Astrocyte (in vitro differentiated cells and primary cell): ENCODE data around the gene PLAAT2. TPM values are rescaled to one million over a fixed set of nuclear protein-coding genes. Genes with fewer than 3 reads are reported as not detected.
"Not testable (repeated sequence)": the region's sequence is repeated elsewhere in the genome, so short reads cannot be mapped to it uniquely, and the experiment has no call there.

Experiments used
- DNase-seq: peaks from one replicate; pipeline ENCODE4 v3.0.0-alpha.2; 2010; ENCODE audit warnings: low read depth
- FAIRE-seq: peaks from 2 replicates; lab custom pipeline; 2011; peaks lifted over from hg19 to GRCh38; lab: Jason Lieb, UNC
- H2AFZ ChIP-seq: 2 replicates; pipeline ENCODE4 v1.6.0; 2012; ENCODE audit warnings: low read depth, low read length, inconsistent platforms
- H3K27ac ChIP-seq: 2 replicates; pipeline ENCODE4 v1.5.1; 2011; ENCODE audit warnings: low read depth, low read length, inconsistent platforms
- H3K27me3 ChIP-seq: 2 replicates; pipeline ENCODE4 v1.6.0; 2011; ENCODE audit warnings: low read length, inconsistent platforms; ENCODE audit not compliant: insufficient read depth
- H3K36me3 ChIP-seq: 2 replicates; pipeline ENCODE4 v1.5.1; 2011; ENCODE audit warnings: low read length, inconsistent platforms; ENCODE audit not compliant: insufficient read depth
- H3K4me1 ChIP-seq: 2 replicates; pipeline ENCODE4 v1.5.1; 2011; ENCODE audit warnings: low read length, inconsistent platforms; ENCODE audit not compliant: insufficient read depth
- H3K4me2 ChIP-seq: 2 replicates; pipeline ENCODE4 v1.6.0; 2012; ENCODE audit warnings: low read length, inconsistent platforms
- H3K4me3 ChIP-seq: 2 replicates; pipeline ENCODE4 v1.5.1; 2011; ENCODE audit warnings: low read depth, mild to moderate bottlenecking, low read length, inconsistent platforms; ENCODE audit not compliant: insufficient read depth
- H3K79me2 ChIP-seq: 2 replicates; pipeline ENCODE4 v1.6.0; 2012; ENCODE audit warnings: mild to moderate bottlenecking, low read length, inconsistent platforms; ENCODE audit not compliant: insufficient read depth
- H3K9ac ChIP-seq: 2 replicates; pipeline ENCODE4 v1.6.0; 2012; ENCODE audit warnings: mild to moderate bottlenecking, low read length, inconsistent platforms
- H3K9me3 ChIP-seq: 2 replicates; pipeline ENCODE4 v1.5.1; 2012; ENCODE audit warnings: low read depth, mild to moderate bottlenecking, low read length, inconsistent platforms; ENCODE audit not compliant: insufficient read depth
- H4K20me1 ChIP-seq: 2 replicates; pipeline ENCODE4 v1.6.0; 2012; ENCODE audit warnings: low read length, inconsistent platforms; ENCODE audit not compliant: insufficient read depth
- H3K27ac Mint-ChIP-seq: one replicate; pipeline ENCODE4 v1.8.0; 2021; ENCODE audit warnings: mild to moderate bottlenecking, mixed read lengths; ENCODE audit not compliant: unreplicated experiment
- H3K27me3 Mint-ChIP-seq: one replicate; pipeline ENCODE4 v1.8.0; 2021; ENCODE audit warnings: low read depth, mixed read lengths; ENCODE audit not compliant: unreplicated experiment
- H3K36me3 Mint-ChIP-seq: one replicate; pipeline ENCODE4 v1.8.0; 2021; ENCODE audit warnings: low read depth, mixed read lengths; ENCODE audit not compliant: unreplicated experiment
- H3K4me1 Mint-ChIP-seq: one replicate; pipeline ENCODE4 v1.8.0; 2021; ENCODE audit warnings: low read depth, mixed read lengths; ENCODE audit not compliant: unreplicated experiment
- H3K4me3 Mint-ChIP-seq: one replicate; pipeline ENCODE4 v1.8.0; 2021; ENCODE audit warnings: mild to moderate bottlenecking, moderate library complexity, mixed read lengths; ENCODE audit not compliant: unreplicated experiment
- H3K9me3 Mint-ChIP-seq: one replicate; pipeline ENCODE4 v1.8.0; 2021; ENCODE audit warnings: mild to moderate bottlenecking, mixed read lengths; ENCODE audit not compliant: unreplicated experiment
- EZH2 ChIP-seq: IDR thresholded peaks from 2 replicates; pipeline ENCODE4 v1.6.1; 2012; ENCODE audit warnings: mild to moderate bottlenecking, low read length, inconsistent platforms; ENCODE audit not compliant: insufficient read depth
- total RNA-seq: library from RNA; stranded (reverse); gene quantifications from 2 replicates; pipeline ENCODE4 v1.2.1, GENCODE V29; 2021
- TF ChIP-seq, protein P1 (sequence below): IDR thresholded peaks from 2 replicates; pipeline ENCODE4 v1.5.1; 2011; ENCODE audit warnings: low read depth, mild to moderate bottlenecking, inconsistent platforms, low read length, moderate library complexity; ENCODE audit not compliant: insufficient read depth

Gene PLAAT2
- total RNA-seq, 1 donor from 2014 or later, result 0.52 TPM

- TF ChIP-seq, protein P1, sequence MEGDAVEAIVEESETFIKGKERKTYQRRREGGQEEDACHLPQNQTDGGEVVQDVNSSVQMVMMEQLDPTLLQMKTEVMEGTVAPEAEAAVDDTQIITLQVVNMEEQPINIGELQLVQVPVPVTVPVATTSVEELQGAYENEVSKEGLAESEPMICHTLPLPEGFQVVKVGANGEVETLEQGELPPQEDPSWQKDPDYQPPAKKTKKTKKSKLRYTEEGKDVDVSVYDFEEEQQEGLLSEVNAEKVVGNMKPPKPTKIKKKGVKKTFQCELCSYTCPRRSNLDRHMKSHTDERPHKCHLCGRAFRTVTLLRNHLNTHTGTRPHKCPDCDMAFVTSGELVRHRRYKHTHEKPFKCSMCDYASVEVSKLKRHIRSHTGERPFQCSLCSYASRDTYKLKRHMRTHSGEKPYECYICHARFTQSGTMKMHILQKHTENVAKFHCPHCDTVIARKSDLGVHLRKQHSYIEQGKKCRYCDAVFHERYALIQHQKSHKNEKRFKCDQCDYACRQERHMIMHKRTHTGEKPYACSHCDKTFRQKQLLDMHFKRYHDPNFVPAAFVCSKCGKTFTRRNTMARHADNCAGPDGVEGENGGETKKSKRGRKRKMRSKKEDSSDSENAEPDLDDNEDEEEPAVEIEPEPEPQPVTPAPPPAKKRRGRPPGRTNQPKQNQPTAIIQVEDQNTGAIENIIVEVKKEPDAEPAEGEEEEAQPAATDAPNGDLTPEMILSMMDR, result no peak
- no peak for TF ChIP-seq EZH2
- Mint-ChIP-seq H3K27ac (no peak overlapping the region), H3K4me1 (no peaks in the 10 kb centered on the region), H3K9me3 (peaks cover 2% of the 10 kb centered on the region), H3K27me3 (peaks cover 2% of the 10 kb centered on the region), H3K4me3 (no peak overlapping the region), H3K36me3 (no peaks in the 10 kb centered on the region)
- no peak overlapping the region for H2AFZ ChIP-seq
- H3K36me3 ChIP-seq, result no peaks in the 10 kb centered on the region
- H3K4me1 ChIP-seq, result no peaks in the 10 kb centered on the region
- no peak overlapping the region for H3K9ac ChIP-seq
- DNase-seq (no peak), FAIRE-seq (no peak)
- H3K9me3 ChIP-seq, result no peaks in the 10 kb centered on the region
- no peaks in the 10 kb centered on the region for H3K79me2 ChIP-seq
- no peak overlapping the region for H3K4me3 ChIP-seq
- no peak overlapping the region for H3K4me2 ChIP-seq
- H3K27ac ChIP-seq, result no peak overlapping the region
- H3K27me3 ChIP-seq, result no peaks in the 10 kb centered on the region
- H4K20me1 ChIP-seq, result no peaks in the 10 kb centered on the region
These were observed 19.5 kb downstream of the PLAAT2 start for GRCh38 chr11:63543711-63544110.

- not testable (repeated sequence) for H3K79me2 ChIP-seq, H3K4me3 ChIP-seq, H3K4me1 Mint-ChIP-seq, H3K4me2 ChIP-seq, H3K4me1 ChIP-seq, H3K9ac ChIP-seq, H4K20me1 ChIP-seq, H3K27ac ChIP-seq, H3K4me3 Mint-ChIP-seq, FAIRE-seq, H3K9me3 ChIP-seq, H2AFZ ChIP-seq, H3K27me3 ChIP-seq, H3K36me3 ChIP-seq, H3K9me3 Mint-ChIP-seq, H3K36me3 Mint-ChIP-seq, H3K27ac Mint-ChIP-seq, H3K27me3 Mint-ChIP-seq
- DNase-seq, result peak; percentile 37
These were observed 20.7 kb downstream of the PLAAT2 start for GRCh38 chr11:63542506-63542905.

- DNase-seq (peak; percentile 96), FAIRE-seq (no peak)
- Mint-ChIP-seq H3K27me3 (peaks cover 4% of the 10 kb centered on the region), H3K36me3 (no peaks in the 10 kb centered on the region), H3K4me3 (no peak overlapping the region), H3K27ac (no peak overlapping the region), H3K4me1 (peaks cover 11% of the 10 kb centered on the region), H3K9me3 (no peaks in the 10 kb centered on the region)
- H3K9ac ChIP-seq, result peak overlapping the region; percentile 32
- no peaks in the 10 kb centered on the region for H3K9me3 ChIP-seq
- H3K36me3 ChIP-seq, result no peaks in the 10 kb centered on the region
- H3K4me2 ChIP-seq, result peak overlapping the region; percentile 80
- no peaks in the 10 kb centered on the region for H3K79me2 ChIP-seq
- TF ChIP-seq, protein P1, result no peak
- TF ChIP-seq EZH2, result no peak
- H3K4me3 ChIP-seq, result peak overlapping the region; percentile 38
- H3K27me3 ChIP-seq, result no peaks in the 10 kb centered on the region
- peak overlapping the region; percentile 67 for H2AFZ ChIP-seq
- no peaks in the 10 kb centered on the region for H4K20me1 ChIP-seq
- peaks cover 19% of the 10 kb centered on the region for H3K4me1 ChIP-seq
- no peak overlapping the region for H3K27ac ChIP-seq
These were observed 25.7 kb downstream of the PLAAT2 start for GRCh38 chr11:63537293-63538101.
